Stimulated activated naive CD8-positive, alpha-beta T cell treated with anti-CD3 and anti-CD28 coated beads, Interleukin-15, Interleukin-2, amounts not matched to agents 100 ng/mL and 50 ng/mL, for 24 hours (primary cell): Measurements from ENCODE around the gene VPS41.
"Not testable (repeated sequence)": the region's sequence is repeated elsewhere in the genome, so short reads cannot be mapped to it uniquely, and the experiment has no call there.

Source experiments
- H3K27ac Mint-ChIP-seq: one replicate; pipeline ENCODE4 v1.8.0; 2021; ENCODE audit warnings: mild to moderate bottlenecking, mixed read lengths
- H3K27me3 Mint-ChIP-seq: one replicate; pipeline ENCODE4 v1.8.0; 2021; ENCODE audit warnings: mixed read lengths
- H3K36me3 Mint-ChIP-seq: one replicate; pipeline ENCODE4 v1.8.0; 2021; ENCODE audit warnings: low read depth, mixed read lengths
- H3K4me1 Mint-ChIP-seq: one replicate; pipeline ENCODE4 v1.8.0; 2021; ENCODE audit warnings: low read depth, mixed read lengths
- H3K4me3 Mint-ChIP-seq: one replicate; pipeline ENCODE4 v1.8.0; 2021; ENCODE audit warnings: mild to moderate bottlenecking, mixed read lengths
- H3K9me3 Mint-ChIP-seq: one replicate; pipeline ENCODE4 v1.8.0; 2021; ENCODE audit warnings: mixed read lengths

Gene VPS41

GRCh38 chr7:38854947-38855346, 54.0 kb downstream of the VPS41 start:
- not testable (repeated sequence) for H3K4me3 Mint-ChIP-seq, H3K27me3 Mint-ChIP-seq, H3K9me3 Mint-ChIP-seq
- Mint-ChIP-seq H3K4me1 (peaks cover 23% of the 10 kb centered on the region), H3K27ac (peak overlapping the region; percentile 2), H3K36me3 (peaks cover 31% of the 10 kb centered on the region)

GRCh38 chr7:38851321-38851720, 57.7 kb downstream of the VPS41 start:
- H3K27me3 Mint-ChIP-seq = no peaks in the 10 kb centered on the region
- peaks cover 6% of the 10 kb centered on the region for H3K9me3 Mint-ChIP-seq
- H3K4me1 Mint-ChIP-seq = peaks cover 14% of the 10 kb centered on the region
- H3K27ac Mint-ChIP-seq = no peak overlapping the region
- H3K4me3 Mint-ChIP-seq = no peak overlapping the region
- H3K36me3 Mint-ChIP-seq = peaks cover 27% of the 10 kb centered on the region

GRCh38 chr7:38846280-38846679, 62.7 kb downstream of the VPS41 start:
- peaks cover 10% of the 10 kb centered on the region for H3K4me1 Mint-ChIP-seq
- H3K27ac Mint-ChIP-seq = no peak overlapping the region
- no peak overlapping the region for H3K4me3 Mint-ChIP-seq
- peaks cover 10% of the 10 kb centered on the region for H3K36me3 Mint-ChIP-seq
- no peaks in the 10 kb centered on the region for H3K27me3 Mint-ChIP-seq
- H3K9me3 Mint-ChIP-seq = peaks cover 6% of the 10 kb centered on the region

- Mint-ChIP-seq H3K9me3 (peaks cover 6% of the 10 kb centered on the region), H3K27ac (no peak overlapping the region), H3K4me1 (peaks cover 11% of the 10 kb centered on the region), H3K27me3 (no peaks in the 10 kb centered on the region), H3K36me3 (peaks cover 15% of the 10 kb centered on the region), H3K4me3 (no peak overlapping the region)
Observed at GRCh38 chr7:38844952-38845563, 63.9 kb downstream of the VPS41 start.

DNA sequence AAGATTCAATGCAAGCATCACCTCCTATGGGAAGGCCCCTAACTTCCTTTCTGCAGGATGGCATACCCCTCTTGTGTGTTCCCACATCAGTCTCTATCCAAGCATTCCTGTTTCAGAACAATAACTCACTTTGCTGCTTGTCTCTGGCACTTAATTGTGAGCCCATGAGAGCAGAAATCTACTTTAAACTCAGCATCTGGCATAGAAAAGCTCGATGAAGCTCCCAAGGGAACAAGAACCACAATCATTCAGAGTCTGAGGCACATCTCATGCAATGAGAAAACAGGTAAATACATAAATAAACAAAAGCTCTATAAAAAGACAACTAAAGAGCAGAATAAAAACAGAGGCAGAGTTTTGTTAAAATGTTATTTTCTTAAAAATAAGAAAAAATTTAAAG, 66.2 kb downstream of the VPS41 start:
- peaks cover 11% of the 10 kb centered on the region for H3K4me1 Mint-ChIP-seq
- H3K27me3 Mint-ChIP-seq = no peaks in the 10 kb centered on the region
- H3K27ac Mint-ChIP-seq = no peak overlapping the region
- H3K4me3 Mint-ChIP-seq = no peak overlapping the region
- peaks cover 6% of the 10 kb centered on the region for H3K9me3 Mint-ChIP-seq
- peaks cover 13% of the 10 kb centered on the region for H3K36me3 Mint-ChIP-seq

- Mint-ChIP-seq H3K4me3 (no peak overlapping the region), H3K36me3 (peaks cover 17% of the 10 kb centered on the region), H3K27ac (no peak overlapping the region), H3K9me3 (peaks cover 6% of the 10 kb centered on the region), H3K27me3 (no peaks in the 10 kb centered on the region), H3K4me1 (peaks cover 11% of the 10 kb centered on the region)
Observed at GRCh38 chr7:38840736-38841460, 68.1 kb downstream of the VPS41 start.

GRCh38 chr7:38839851-38840250, 69.1 kb downstream of the VPS41 start:
- H3K27ac Mint-ChIP-seq = no peak overlapping the region
- no peaks in the 10 kb centered on the region for H3K27me3 Mint-ChIP-seq
- peaks cover 6% of the 10 kb centered on the region for H3K9me3 Mint-ChIP-seq
- H3K4me1 Mint-ChIP-seq = peaks cover 11% of the 10 kb centered on the region
- no peak overlapping the region for H3K4me3 Mint-ChIP-seq
- H3K36me3 Mint-ChIP-seq = peaks cover 17% of the 10 kb centered on the region

- Mint-ChIP-seq H3K36me3 (peaks cover 17% of the 10 kb centered on the region), H3K9me3 (peaks cover 6% of the 10 kb centered on the region), H3K4me1 (peaks cover 11% of the 10 kb centered on the region), H3K4me3 (no peak overlapping the region), H3K27ac (no peak overlapping the region), H3K27me3 (no peaks in the 10 kb centered on the region)
Observed at GRCh38 chr7:38838725-38839385, 70.1 kb downstream of the VPS41 start.

DNA sequence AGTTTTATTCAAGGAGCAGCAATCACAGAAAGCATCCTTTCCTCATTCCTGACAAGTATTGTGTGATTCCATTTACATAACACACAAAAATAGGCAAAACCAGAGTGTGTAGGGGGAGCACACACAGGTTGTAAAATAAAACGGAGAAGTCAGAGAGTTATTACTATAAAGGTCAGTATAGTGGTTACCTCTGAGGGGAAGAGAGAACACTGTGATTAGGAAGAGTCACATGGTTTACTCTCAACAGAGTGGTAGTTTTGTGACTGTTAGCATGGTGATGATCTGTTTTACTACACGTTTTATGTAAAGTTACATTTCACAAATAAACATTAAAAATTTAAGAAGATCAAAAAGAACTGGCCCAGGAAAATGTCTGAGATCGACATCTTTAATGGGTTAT, 74.6 kb downstream of the VPS41 start:
- Mint-ChIP-seq H3K27ac (no peak overlapping the region), H3K4me1 (peaks cover 4% of the 10 kb centered on the region), H3K27me3 (no peaks in the 10 kb centered on the region), H3K36me3 (peaks cover 4% of the 10 kb centered on the region), H3K9me3 (no peaks in the 10 kb centered on the region), H3K4me3 (no peak overlapping the region)

DNA sequence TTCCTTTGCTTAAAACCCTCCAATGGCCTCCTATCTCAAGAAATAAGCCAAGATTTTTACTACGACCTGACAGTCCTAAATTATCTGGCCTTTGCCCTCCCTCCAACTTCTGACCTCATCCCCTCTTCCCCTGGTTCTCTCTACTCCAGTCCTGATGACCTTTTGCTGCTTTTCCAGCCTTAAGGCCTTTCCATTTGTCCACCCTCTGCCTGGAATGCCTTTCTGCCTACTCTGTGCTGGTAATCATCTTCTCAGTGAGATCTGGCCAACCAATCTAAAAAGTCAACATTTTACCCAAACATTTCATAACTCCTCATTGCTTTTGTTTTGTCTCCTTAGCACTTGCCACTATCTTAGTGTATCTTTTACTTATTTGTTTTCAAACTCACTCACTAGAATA, 75.7 kb downstream of the VPS41 start:
- peaks cover 4% of the 10 kb centered on the region for H3K4me1 Mint-ChIP-seq
- peaks cover 8% of the 10 kb centered on the region for H3K36me3 Mint-ChIP-seq
- no peaks in the 10 kb centered on the region for H3K9me3 Mint-ChIP-seq
- H3K27ac Mint-ChIP-seq = no peak overlapping the region
- no peaks in the 10 kb centered on the region for H3K27me3 Mint-ChIP-seq
- H3K4me3 Mint-ChIP-seq = no peak overlapping the region

GRCh38 chr7:38831259-38831996, 77.6 kb downstream of the VPS41 start:
- H3K4me1 Mint-ChIP-seq = peaks cover 4% of the 10 kb centered on the region
- peaks cover 7% of the 10 kb centered on the region for H3K36me3 Mint-ChIP-seq
- H3K27ac Mint-ChIP-seq = no peak overlapping the region
- H3K27me3 Mint-ChIP-seq = no peaks in the 10 kb centered on the region
- no peak overlapping the region for H3K4me3 Mint-ChIP-seq
- H3K9me3 Mint-ChIP-seq = no peaks in the 10 kb centered on the region

GRCh38 chr7:38830826-38831225, 78.2 kb downstream of the VPS41 start:
- H3K4me3 Mint-ChIP-seq = no peak overlapping the region
- H3K4me1 Mint-ChIP-seq = peaks cover 4% of the 10 kb centered on the region
- peaks cover 7% of the 10 kb centered on the region for H3K36me3 Mint-ChIP-seq
- no peaks in the 10 kb centered on the region for H3K27me3 Mint-ChIP-seq
- no peaks in the 10 kb centered on the region for H3K9me3 Mint-ChIP-seq
- H3K27ac Mint-ChIP-seq = no peak overlapping the region

GRCh38 chr7:38829488-38830165, 79.4 kb downstream of the VPS41 start:
- Mint-ChIP-seq H3K27me3 (no peaks in the 10 kb centered on the region), H3K4me3 (no peak overlapping the region)

GRCh38 chr7:38828026-38828425, 81.0 kb downstream of the VPS41 start:
- no peaks in the 10 kb centered on the region for H3K9me3 Mint-ChIP-seq
- peaks cover 28% of the 10 kb centered on the region for H3K36me3 Mint-ChIP-seq
- H3K4me1 Mint-ChIP-seq = peaks cover 4% of the 10 kb centered on the region
- H3K27me3 Mint-ChIP-seq = no peaks in the 10 kb centered on the region
- H3K27ac Mint-ChIP-seq = no peak overlapping the region
- no peak overlapping the region for H3K4me3 Mint-ChIP-seq

More at GRCh38 chr7:38829488-38830165, 79.4 kb downstream of the VPS41 start:
- Mint-ChIP-seq H3K27ac (no peak overlapping the region), H3K36me3 (peaks cover 18% of the 10 kb centered on the region), H3K4me1 (peaks cover 4% of the 10 kb centered on the region), H3K9me3 (no peaks in the 10 kb centered on the region)
